PFSK-1 (cell line): ENCODE results near the gene ERC2.

Experiments used
- FOXP2 ChIP-seq: optimal IDR thresholded peaks from 2 replicates; pipeline ENCODE3; 2011; ENCODE audit warnings: borderline replicate concordance, control low read depth, inconsistent platforms; ENCODE audit not compliant: insufficient read depth; ENCODE audit errors: extremely low read length, extremely low read depth
- POLR2AphosphoS5 ChIP-seq: IDR thresholded peaks from 2 replicates; pipeline ENCODE4 v1.6.1; 2012; ENCODE audit warnings: low read depth, mild to moderate bottlenecking, control low read depth, low read length, moderate library complexity
- REST ChIP-seq, 2 experiments: IDR thresholded peaks; 2 replicates each; pipeline versions ENCODE4 v1.6.1 to v1.8.0; 2011 to 2012; ENCODE audit warnings: low read depth in 2 of 2, low read length in 2 of 2, control low read depth in 1 of 2, inconsistent platforms in 1 of 2, mild to moderate bottlenecking in 1 of 2, moderate library complexity in 1 of 2; ENCODE audit not compliant: insufficient read depth in 1 of 2
- SIN3A ChIP-seq: IDR thresholded peaks from 2 replicates; pipeline ENCODE4 v1.6.1; 2012; ENCODE audit warnings: mild to moderate bottlenecking, low read length, moderate library complexity, borderline replicate concordance; ENCODE audit not compliant: insufficient read depth
- TAF1 ChIP-seq: IDR thresholded peaks from 2 replicates; pipeline ENCODE4 v1.6.1; 2012; ENCODE audit warnings: low read length, control low read depth, borderline replicate concordance; ENCODE audit not compliant: insufficient read depth

The ERC2 gene

GRCh38 chr3:56126632-56127031 is 341.6 kb downstream of the ERC2 start:
- TF ChIP-seq FOXP2 (no peak), REST (IDR thresholded peaks at IDR 0.05; ENCODE audit: insufficient read depth in 1 of 2, low read depth in 2 of 2, low read length in 2 of 2) (no peak), POLR2AphosphoS5 (no peak), SIN3A (no peak), TAF1 (no peak)

GRCh38 chr3:56125358-56126005 is 342.8 kb downstream of the ERC2 start:
- TF ChIP-seq SIN3A (no peak), FOXP2 (no peak), POLR2AphosphoS5 (no peak), TAF1 (no peak), REST (IDR thresholded peaks at IDR 0.05; ENCODE audit: insufficient read depth in 1 of 2, low read depth in 2 of 2, low read length in 2 of 2) (no peak)

GRCh38 chr3:56124546-56124945 is 343.7 kb downstream of the ERC2 start:
- TF ChIP-seq FOXP2 (no peak), TAF1 (no peak), REST (IDR thresholded peaks at IDR 0.05; ENCODE audit: insufficient read depth in 1 of 2, low read depth in 2 of 2, low read length in 2 of 2) (no peak), SIN3A (no peak), POLR2AphosphoS5 (no peak)

GRCh38 chr3:56123487-56123886 is 344.8 kb downstream of the ERC2 start:
- TF ChIP-seq POLR2AphosphoS5 (no peak), TAF1 (no peak), REST (IDR thresholded peaks at IDR 0.05; ENCODE audit: insufficient read depth in 1 of 2, low read depth in 2 of 2, low read length in 2 of 2) (no peak), SIN3A (no peak), FOXP2 (no peak)

GRCh38 chr3:56122911-56123310 is 345.4 kb downstream of the ERC2 start:
- no peak for TF ChIP-seq TAF1
- TF ChIP-seq SIN3A: no peak
- TF ChIP-seq REST (IDR thresholded peaks at IDR 0.05; ENCODE audit: insufficient read depth in 1 of 2, low read depth in 2 of 2, low read length in 2 of 2): no peak
- no peak for TF ChIP-seq POLR2AphosphoS5
- no peak for TF ChIP-seq FOXP2
